Panc1 (cell line): Measurements from ENCODE around the gene UGT1A1.

Experiments
- POLR2AphosphoS5 ChIP-seq: IDR thresholded peaks from 2 replicates; pipeline ENCODE4 v1.6.1; 2012; ENCODE audit warnings: mild to moderate bottlenecking, low read depth, low read length, moderate library complexity
- TF ChIP-seq, protein P1 (sequence below): fragments of 450-650 bp; IDR thresholded peaks from 2 replicates; pipeline ENCODE4 v1.5.1; 2017; ENCODE audit warnings: mild to moderate bottlenecking

DNA sequence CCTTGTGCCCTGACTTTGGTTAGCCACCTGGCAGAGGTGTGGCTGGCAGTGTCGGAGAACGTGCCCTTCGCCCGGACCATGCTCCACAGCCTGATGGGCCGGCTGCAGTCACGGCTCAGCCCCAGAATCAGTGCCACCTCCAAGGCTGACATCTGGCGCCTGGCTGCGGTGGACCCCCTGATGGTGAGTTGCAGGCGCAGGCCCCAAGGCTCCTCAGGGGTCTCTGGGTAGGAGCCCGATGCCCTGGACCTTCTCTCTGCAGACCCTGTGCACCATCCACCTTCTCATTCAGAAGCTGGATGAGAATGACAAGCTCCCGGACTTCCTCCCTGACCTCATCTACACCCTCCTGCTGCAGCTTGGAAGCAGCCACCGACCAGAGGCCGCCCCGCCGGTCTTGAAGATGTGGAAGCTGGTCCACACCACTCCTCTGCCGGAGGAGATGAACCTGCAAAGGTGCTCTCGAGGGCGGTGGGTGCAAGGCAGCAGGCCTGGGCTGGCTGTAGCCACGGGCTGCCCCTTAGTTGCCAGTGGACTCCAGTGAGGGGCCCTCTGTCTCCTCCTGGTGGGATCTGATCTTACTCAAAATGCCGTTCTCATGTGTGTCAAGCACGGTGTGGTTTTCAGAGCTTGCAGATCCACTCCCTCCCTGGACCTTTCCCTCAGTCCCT is 62.2 kb downstream of the UGT1A1 start:
- TF ChIP-seq POLR2AphosphoS5 = no peak
- TF ChIP-seq, protein P1, sequence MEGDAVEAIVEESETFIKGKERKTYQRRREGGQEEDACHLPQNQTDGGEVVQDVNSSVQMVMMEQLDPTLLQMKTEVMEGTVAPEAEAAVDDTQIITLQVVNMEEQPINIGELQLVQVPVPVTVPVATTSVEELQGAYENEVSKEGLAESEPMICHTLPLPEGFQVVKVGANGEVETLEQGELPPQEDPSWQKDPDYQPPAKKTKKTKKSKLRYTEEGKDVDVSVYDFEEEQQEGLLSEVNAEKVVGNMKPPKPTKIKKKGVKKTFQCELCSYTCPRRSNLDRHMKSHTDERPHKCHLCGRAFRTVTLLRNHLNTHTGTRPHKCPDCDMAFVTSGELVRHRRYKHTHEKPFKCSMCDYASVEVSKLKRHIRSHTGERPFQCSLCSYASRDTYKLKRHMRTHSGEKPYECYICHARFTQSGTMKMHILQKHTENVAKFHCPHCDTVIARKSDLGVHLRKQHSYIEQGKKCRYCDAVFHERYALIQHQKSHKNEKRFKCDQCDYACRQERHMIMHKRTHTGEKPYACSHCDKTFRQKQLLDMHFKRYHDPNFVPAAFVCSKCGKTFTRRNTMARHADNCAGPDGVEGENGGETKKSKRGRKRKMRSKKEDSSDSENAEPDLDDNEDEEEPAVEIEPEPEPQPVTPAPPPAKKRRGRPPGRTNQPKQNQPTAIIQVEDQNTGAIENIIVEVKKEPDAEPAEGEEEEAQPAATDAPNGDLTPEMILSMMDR = no peak
